Heart right ventricle (tissue), 16 donors: ENCODE results near the gene REEP6. TPM values are rescaled to one million over a fixed set of nuclear protein-coding genes. Genes with fewer than 3 reads are reported as not detected.

Experiments used
- ATAC-seq, 8 donors: fragments of 200-7000 bp; cut with Tn5 transposase; one replicate each; pipeline ENCODE4 v1.9.1; 2020; ENCODE audit warnings: mild to moderate bottlenecking in 8 of 8, moderate library complexity in 8 of 8, moderate number of reproducible peaks in 1 of 8
- DNase-seq, 2 donors: peaks; one replicate each; pipeline ENCODE4 v3.0.0-alpha.2; 2020
- H3K27ac ChIP-seq, 10 donors: fragments of 200-600 bp; sonication (generic) in 2 of 10; one replicate each; pipeline versions ENCODE4 v1.5.0 to v1.8.0; 2020 to 2022; ENCODE audit warnings: mild to moderate bottlenecking in 3 of 10
- H3K27me3 ChIP-seq, 7 donors: fragments of 200-600 bp; one replicate each; pipeline ENCODE4 v1.8.0; 2021 to 2022; ENCODE audit warnings: mild to moderate bottlenecking in 2 of 7
- H3K36me3 ChIP-seq, 9 donors: fragments of 200-600 bp; sonication (generic) in 1 of 9; one replicate each; pipeline versions ENCODE4 v1.5.0 to v1.8.0; 2020 to 2022; ENCODE audit warnings: mild to moderate bottlenecking in 2 of 9
- H3K4me1 ChIP-seq, 9 donors: fragments of 200-600 bp; sonication (generic) in 1 of 9; one replicate each; pipeline versions ENCODE4 v1.5.0 to v1.8.0; 2020 to 2022; ENCODE audit warnings: mild to moderate bottlenecking in 4 of 9
- H3K4me3 ChIP-seq, 10 donors: fragments of 200-600 bp; sonication (generic) in 2 of 10; one replicate each; pipeline versions ENCODE4 v1.5.0 to v1.8.0; 2020 to 2022; ENCODE audit warnings: mild to moderate bottlenecking in 7 of 10, moderate library complexity in 2 of 10
- H3K9me3 ChIP-seq, 11 donors: fragments of 200-600 bp in 10 of 11; sonication (generic) in 2 of 11; one replicate each; pipeline versions ENCODE4 v1.5.0 to v1.8.0; 2013 to 2022; ENCODE audit warnings: mild to moderate bottlenecking in 2 of 11, control low read depth in 1 of 11, moderate library complexity in 1 of 11
- WGBS, 2 donors: extraction: QIAGEN DNeasy Blood & Tissue Kit; methylation state at CpG; one replicate each; pipeline ENCODE4 v1.1.7; 2013; ENCODE audit warnings: inconsistent platforms in 1 of 2; 5-methylcytosine and 5-hydroxymethylcytosine counted together
- intact Hi-C, 10 donors: fragments of 100-400 bp; cut with DNase I; formaldehyde crosslinking; loops; one replicate each; pipeline versions ENCODE4 v1.11.1 to v1.14.2; 2022
- polyA plus RNA-seq, 2 donors: library from polyadenylated mRNA; stranded (reverse); fragments of 200-250 nt; gene quantifications; one replicate each; pipeline ENCODE4 v1.2.3, GENCODE V29; 2013
- total RNA-seq, 10 donors: library from RNA; stranded (reverse); fragmentation: NEBNext Ultra II Directional in 3 of 10; extraction: Animal tissue kit (Norgen Biotek cat#: 25700) in 3 of 10; gene quantifications; one replicate each; pipeline versions ENCODE4 v1.2.1 to v1.2.4, GENCODE V29; 2021 to 2023
- TF ChIP-seq, protein P1 (sequence below), 9 donors: fragments of 200-600 bp; sonication (generic) in 2 of 9; IDR thresholded peaks; one replicate each; pipeline versions ENCODE4 v1.5.0 to v1.8.0; 2021 to 2022; ENCODE audit warnings: antibody characterized with exemption in 9 of 9, mild to moderate bottlenecking in 5 of 9, moderate library complexity in 1 of 9
- donor health status: Arrhythmogenic right ventricular cardiomyopathy.
- donor health status: ischemic (EF 13 %, LVEDD 7.1; RV severe dilation, severe dysfunction).
- donor health status: healthy with polysubstance abuse.
- donor health status: DM: no; HTN: yes; CAD: no.
- donor health status: DM: no; HTN: no; CAD: no.
- donor health status: ischemic (EF 25% LVEDD 6.9; RV normal size, moderate dysfunction).
- donor health status: ischemic (EF 25% LVEDD 5.7; RV mildly dilated, moderate dysfunction).
- donor health status: healthy.
- donor health status: DM: yes; HTN: yes; CAD: no.
- donor health status: Ischemic cardiomyopathy.
- donor health status: ischemic (EF 35%, LVEDD 5.7; RV mildly dilated, moderate dysfunction).
- donor health status: nonischemic (EF 11% LVEDD 7.7; RV severe dilation, severe dysfunction).
- donor health status: DM: yes; HTN: yes; CAD: no.
- donor health status: PGD.
- donor health status: ischemic (EF 29% LVEDD 5.4; RV normal size, mild dysfunction).
- donor health status: nonischemic (EF 23%, LVEDD 6.1; RV moderate dilation, normal function).

The REEP6 gene
- total and polyA plus RNA-seq, 12 donors = 1.8 to 5.0 (median 3.8) TPM

DNA sequence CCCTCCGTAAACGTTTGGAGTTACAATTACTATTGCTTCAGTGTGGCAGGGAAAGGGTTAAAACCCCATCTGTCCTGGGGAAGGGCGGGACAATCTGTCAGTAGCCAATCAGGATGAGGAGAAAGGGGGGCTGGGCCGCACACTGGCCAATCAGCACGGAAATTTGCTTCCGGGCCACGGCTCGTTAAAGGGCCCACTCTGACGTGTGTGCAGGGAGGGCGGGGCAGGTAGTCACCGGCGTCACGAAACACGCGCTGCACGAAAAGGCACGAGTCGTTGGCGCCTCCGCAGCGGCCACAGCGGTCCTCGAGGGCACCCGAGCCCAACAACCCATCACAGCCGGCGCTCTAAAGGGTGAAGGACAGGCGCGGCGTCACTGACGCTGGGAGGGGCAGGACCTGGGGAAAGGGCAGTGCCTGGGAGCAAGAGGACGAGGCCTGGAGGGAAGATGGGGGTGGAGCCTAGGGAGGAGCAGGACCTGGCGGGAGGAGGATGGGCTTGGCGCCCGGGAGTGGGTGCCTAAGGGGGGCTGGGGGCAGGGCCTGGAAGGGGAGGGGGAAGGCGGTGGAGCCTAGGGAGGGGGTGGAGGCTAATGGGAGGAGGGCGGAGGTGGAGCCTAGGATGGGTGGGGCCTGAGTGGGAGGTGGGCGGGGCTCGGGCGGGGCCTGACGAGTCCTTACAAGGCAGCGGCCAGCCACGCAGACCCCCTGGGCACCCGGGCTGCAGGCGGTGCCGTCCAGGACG, 17.0 kb downstream of the REEP6 start:
- Histone ChIP-seq H3K27ac (peak overlapping the region; percentile 69 to 88 (median 76)), H3K27me3 (peaks cover 0 to 49% (median 13%) of the 10 kb centered on the region in 7 donors), H3K4me1 (peaks cover 4 to 62% (median 28%) of the 10 kb centered on the region in 9 donors), H3K9me3 (peaks cover 0 to 6% (median 0%) of the 10 kb centered on the region in 11 donors), H3K4me3 (peak overlapping the region in 9 of 10 donors; percentile 22 to 52 (median 42)), H3K36me3 (peaks cover 0 to 13% (median 0%) of the 10 kb centered on the region in 9 donors)
- TF ChIP-seq, protein P1, sequence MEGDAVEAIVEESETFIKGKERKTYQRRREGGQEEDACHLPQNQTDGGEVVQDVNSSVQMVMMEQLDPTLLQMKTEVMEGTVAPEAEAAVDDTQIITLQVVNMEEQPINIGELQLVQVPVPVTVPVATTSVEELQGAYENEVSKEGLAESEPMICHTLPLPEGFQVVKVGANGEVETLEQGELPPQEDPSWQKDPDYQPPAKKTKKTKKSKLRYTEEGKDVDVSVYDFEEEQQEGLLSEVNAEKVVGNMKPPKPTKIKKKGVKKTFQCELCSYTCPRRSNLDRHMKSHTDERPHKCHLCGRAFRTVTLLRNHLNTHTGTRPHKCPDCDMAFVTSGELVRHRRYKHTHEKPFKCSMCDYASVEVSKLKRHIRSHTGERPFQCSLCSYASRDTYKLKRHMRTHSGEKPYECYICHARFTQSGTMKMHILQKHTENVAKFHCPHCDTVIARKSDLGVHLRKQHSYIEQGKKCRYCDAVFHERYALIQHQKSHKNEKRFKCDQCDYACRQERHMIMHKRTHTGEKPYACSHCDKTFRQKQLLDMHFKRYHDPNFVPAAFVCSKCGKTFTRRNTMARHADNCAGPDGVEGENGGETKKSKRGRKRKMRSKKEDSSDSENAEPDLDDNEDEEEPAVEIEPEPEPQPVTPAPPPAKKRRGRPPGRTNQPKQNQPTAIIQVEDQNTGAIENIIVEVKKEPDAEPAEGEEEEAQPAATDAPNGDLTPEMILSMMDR (IDR thresholded peaks at IDR 0.05) = no peak
- WGBS, 2 donors = 1% methylated on average over 41 to 46 of the region's 46 CpGs
- DNase-seq (peak; percentile 88 to 95), ATAC-seq (peak; percentile 84 to 96 (median 91))
- intact Hi-C loops = loop anchor here in 2 of 10 donors (2.0 to 10.0 kb wide), 2 partner anchors 17 to 233 kb away; partner anchors contain the start of genes FAM174C (in 1 of the 2), PCSK4 (in 1 of the 2) and REEP6 (in 1 of the 2)

DNA sequence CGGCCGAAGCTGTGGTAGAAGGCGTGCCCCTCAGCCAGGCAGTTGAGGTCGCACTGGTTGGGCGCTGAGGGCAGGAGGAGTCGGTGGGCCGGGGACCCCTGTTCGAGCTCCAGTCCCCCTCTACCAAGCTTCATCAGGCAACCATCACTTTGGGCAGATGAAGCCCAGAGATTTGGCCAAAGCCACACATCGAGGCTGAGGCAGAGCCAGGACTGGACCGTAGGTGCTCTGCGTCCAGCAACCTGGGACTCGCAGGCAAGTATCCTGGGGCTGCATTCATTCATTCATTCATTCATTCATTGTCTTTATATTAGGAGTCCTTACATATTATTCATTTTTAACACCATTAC, 17.5 kb downstream of the REEP6 start:
- no peak for ATAC-seq
- H3K27me3 ChIP-seq = peaks cover 0 to 48% (median 12%) of the 10 kb centered on the region in 7 donors
- H3K9me3 ChIP-seq = peaks cover 0 to 6% (median 0%) of the 10 kb centered on the region in 11 donors
- peaks cover 0 to 13% (median 0%) of the 10 kb centered on the region in 9 donors for H3K36me3 ChIP-seq
- TF ChIP-seq, protein P1 (IDR thresholded peaks at IDR 0.05) = no peak
- 35 to 36% methylated on average over 12 of the region's 12 CpGs for WGBS, 2 donors
- peaks cover 7 to 61% (median 26%) of the 10 kb centered on the region in 9 donors for H3K4me1 ChIP-seq
- peak overlapping the region in 6 of 10 donors; percentile 72 to 88 (median 80) for H3K27ac ChIP-seq
- H3K4me3 ChIP-seq = peak overlapping the region in 8 of 10 donors; percentile 33 to 52 (median 44)
- intact Hi-C loops = loop anchor here in 1 of 10 donors (10.0 kb wide), 1 partner anchor 234 kb away; the partner anchor contains the start of gene FAM174C
- DNase-seq = no peak

DNA sequence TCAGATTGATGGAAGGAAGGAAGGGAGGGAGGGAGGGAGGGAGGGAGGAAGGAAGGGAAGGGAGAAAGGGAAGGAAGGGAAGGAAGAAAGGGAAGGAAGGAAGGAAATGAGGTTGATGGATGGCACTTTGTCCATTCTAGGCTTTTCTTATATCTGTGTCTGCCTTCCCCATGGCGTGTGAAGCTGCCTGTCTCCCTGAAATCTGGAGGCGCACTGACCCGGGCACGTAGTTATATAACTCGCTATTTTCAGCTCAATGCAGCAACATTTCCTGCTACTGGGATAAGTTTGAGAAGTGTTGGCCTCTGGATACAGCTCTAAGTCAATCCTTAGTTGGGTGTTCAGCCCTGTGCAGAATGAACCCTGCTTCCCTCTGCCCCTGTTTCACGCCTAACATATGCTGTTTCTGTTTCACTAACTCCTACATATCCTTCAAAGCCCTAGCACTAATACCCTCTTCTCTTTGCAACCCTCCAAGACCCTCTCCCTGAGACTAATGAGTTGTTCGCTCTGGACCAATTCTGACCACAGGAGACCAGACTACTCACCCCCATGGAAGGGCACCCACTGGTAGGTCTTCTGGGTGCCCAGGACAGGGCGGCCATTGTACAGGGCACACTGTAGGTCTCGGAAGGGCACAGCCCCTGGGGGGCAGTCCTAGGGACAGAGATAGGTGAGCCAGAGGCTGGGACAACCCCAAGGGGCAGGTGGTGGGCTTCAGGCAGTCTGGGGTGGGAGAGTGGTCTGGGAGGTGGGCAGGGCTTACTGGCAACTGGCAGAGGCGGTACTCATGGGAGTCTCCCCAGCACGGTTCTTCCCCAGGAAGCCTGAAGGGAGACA, 18.8 kb downstream of the REEP6 start:
- intact Hi-C loops = loop anchor here in 5 of 10 donors (5.0 to 10.0 kb wide), 4 partner anchors 45 to 235 kb away; partner anchors contain the start of gene FAM174C (in 2 of the 5)
- Histone ChIP-seq H3K27me3 (peaks cover 0 to 51% (median 14%) of the 10 kb centered on the region in 7 donors), H3K36me3 (peaks cover 0 to 13% (median 0%) of the 10 kb centered on the region in 9 donors), H3K27ac (peak overlapping the region in 3 of 10 donors; percentile 28 to 72 (median 40)), H3K4me1 (peaks cover 7 to 64% (median 26%) of the 10 kb centered on the region in 9 donors), H3K9me3 (peaks cover 0 to 6% (median 0%) of the 10 kb centered on the region in 11 donors), H3K4me3 (no peak overlapping the region)
- ATAC-seq (no peak), DNase-seq (no peak)
- WGBS, 2 donors = 51 to 65% methylated on average over 11 of the region's 11 CpGs
- TF ChIP-seq, protein P1 (IDR thresholded peaks at IDR 0.05) = no peak

DNA sequence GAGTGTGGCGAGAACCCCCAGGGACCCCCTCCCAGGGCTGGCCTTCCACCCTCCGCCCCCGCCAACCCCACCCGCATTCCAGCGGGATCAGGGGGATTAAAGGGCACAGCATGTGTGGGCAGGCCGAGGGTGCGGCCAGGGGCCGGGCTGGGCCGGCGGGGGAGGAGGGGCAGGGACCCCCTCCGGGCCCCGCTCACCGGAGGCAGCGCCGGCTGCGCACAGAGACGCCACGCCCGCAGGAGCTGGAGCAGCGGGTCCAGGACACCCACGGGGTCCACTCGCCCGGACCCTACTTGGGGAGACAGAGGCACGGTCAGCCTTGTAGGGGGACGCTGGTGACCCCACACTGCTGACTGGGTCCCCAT, 19.4 kb downstream of the REEP6 start:
- TF ChIP-seq, protein P1 (IDR thresholded peaks at IDR 0.05) = no peak
- 48 to 52% methylated on average over 25 of the region's 25 CpGs for WGBS, 2 donors
- H3K4me1 ChIP-seq = peaks cover 7 to 64% (median 26%) of the 10 kb centered on the region in 9 donors
- ATAC-seq (no peak), DNase-seq (no peak)
- no peak overlapping the region for H3K4me3 ChIP-seq
- peaks cover 0 to 9% (median 0%) of the 10 kb centered on the region in 9 donors for H3K36me3 ChIP-seq
- peaks cover 0 to 6% (median 0%) of the 10 kb centered on the region in 11 donors for H3K9me3 ChIP-seq
- H3K27ac ChIP-seq = peak overlapping the region in 3 of 10 donors; percentile 28 to 72 (median 40)
- intact Hi-C loops = loop anchor here in 4 of 10 donors (5.0 to 10.0 kb wide), 3 partner anchors 46 to 233 kb away; partner anchors contain the start of gene FAM174C (in 1 of the 4)
- H3K27me3 ChIP-seq = peaks cover 0 to 57% (median 14%) of the 10 kb centered on the region in 7 donors
